ENCODE data around the gene MTHFD2L.
A peak's percentile ranks its signal among the peaks of the same experiment; 100 is the strongest.

Gene MTHFD2L

GRCh38 chr4:74202062-74202586 lies 44.2 kb downstream of the MTHFD2L start:
- no peak overlapping the region for H2BK120ac ChIP-seq (ENCODE audit: low read depth, low read length)
- no peak overlapping the region for H3K4me3 ChIP-seq (ENCODE audit: low read length)
- H3K56ac ChIP-seq (ENCODE audit: low read length) = no peak overlapping the region
- H3K4ac ChIP-seq (ENCODE audit: low read depth, low read length) = no peak overlapping the region
- H2AK5ac ChIP-seq (ENCODE audit: low read length) = no peak overlapping the region
- no peak overlapping the region for H3K9ac ChIP-seq (ENCODE audit: low read length)
- H3K79me1 ChIP-seq (ENCODE audit: low read length) = no peaks in the 10 kb centered on the region
- H3K27me3 ChIP-seq (ENCODE audit: insufficient read depth, low read length, poor library complexity) = no peaks in the 10 kb centered on the region
- no peak overlapping the region for H4K5ac ChIP-seq (ENCODE audit: low read length)
- H3K36me3 ChIP-seq (ENCODE audit: control insufficient read depth, insufficient read depth, low read length) = no peaks in the 10 kb centered on the region
- no peaks in the 10 kb centered on the region for H3K79me2 ChIP-seq (ENCODE audit: control insufficient read depth, insufficient read depth, low read length)
- no peak overlapping the region for H3K4me2 ChIP-seq (ENCODE audit: low read length)
- WGBS (ENCODE audit: extremely low coverage, insufficient coverage, low lambda C conversion rate) = no CpG with 5 or more reads among the region's 5 CpGs
- H2BK15ac ChIP-seq (replicated peaks; ENCODE audit: low read depth) = peak overlapping the region; percentile 74
- no peak overlapping the region for H2BK5ac ChIP-seq (ENCODE audit: low read length)
- H3K27ac ChIP-seq (ENCODE audit: low read depth, low read length) = no peak overlapping the region
- H3K18ac ChIP-seq (ENCODE audit: low read length) = no peak overlapping the region
- H4K8ac ChIP-seq (ENCODE audit: low read depth, low read length) = no peak overlapping the region
- H3K4me1 ChIP-seq (ENCODE audit: control insufficient read depth, low read depth, low read length) = peaks cover under 1% of the 10 kb centered on the region
- no peak overlapping the region for H3K23ac ChIP-seq (ENCODE audit: low read length)
- DNase-seq = no peak

GRCh38 chr4:74203467-74203866 lies 45.5 kb downstream of the MTHFD2L start:
- WGBS (ENCODE audit: extremely low coverage, insufficient coverage, low lambda C conversion rate) = no CpG with 5 or more reads among the region's 3 CpGs
- Histone ChIP-seq H2BK120ac (ENCODE audit: low read depth, low read length) (no peak overlapping the region), H3K9ac (ENCODE audit: low read length) (no peak overlapping the region), H3K27ac (ENCODE audit: low read depth, low read length) (no peak overlapping the region), H3K79me2 (ENCODE audit: control insufficient read depth, insufficient read depth, low read length) (no peaks in the 10 kb centered on the region), H3K79me1 (ENCODE audit: low read length) (no peaks in the 10 kb centered on the region), H3K4me2 (ENCODE audit: low read length) (no peak overlapping the region), H2AK5ac (ENCODE audit: low read length) (no peak overlapping the region), H2BK5ac (ENCODE audit: low read length) (no peak overlapping the region), H4K8ac (ENCODE audit: low read depth, low read length) (no peak overlapping the region), H3K4me1 (ENCODE audit: control insufficient read depth, low read depth, low read length) (peaks cover 1% of the 10 kb centered on the region), H2BK15ac (replicated peaks; ENCODE audit: low read depth) (no peak overlapping the region), H3K4ac (ENCODE audit: low read depth, low read length) (no peak overlapping the region), H3K4me3 (ENCODE audit: low read length) (no peak overlapping the region), H3K36me3 (ENCODE audit: control insufficient read depth, insufficient read depth, low read length) (no peaks in the 10 kb centered on the region), H3K56ac (ENCODE audit: low read length) (no peak overlapping the region), H4K5ac (ENCODE audit: low read length) (no peak overlapping the region), H3K27me3 (ENCODE audit: insufficient read depth, low read length, poor library complexity) (no peaks in the 10 kb centered on the region), H3K18ac (ENCODE audit: low read length) (no peak overlapping the region), H3K23ac (ENCODE audit: low read length) (no peak overlapping the region)
- DNase-seq = peak; percentile 71

- no peak overlapping the region for H3K9ac ChIP-seq (ENCODE audit: low read length)
- H3K23ac ChIP-seq (ENCODE audit: low read length) = no peak overlapping the region
- no CpG with 5 or more reads among the region's 4 CpGs for WGBS (ENCODE audit: extremely low coverage, insufficient coverage, low lambda C conversion rate)
- H3K27ac ChIP-seq (ENCODE audit: low read depth, low read length) = no peak overlapping the region
- H3K56ac ChIP-seq (ENCODE audit: low read length) = no peak overlapping the region
- H3K4me2 ChIP-seq (ENCODE audit: low read length) = no peak overlapping the region
- peaks cover 1% of the 10 kb centered on the region for H3K4me1 ChIP-seq (ENCODE audit: control insufficient read depth, low read depth, low read length)
- H4K5ac ChIP-seq (ENCODE audit: low read length) = no peak overlapping the region
- no peak overlapping the region for H2BK5ac ChIP-seq (ENCODE audit: low read length)
- H2BK15ac ChIP-seq (replicated peaks; ENCODE audit: low read depth) = no peak overlapping the region
- no peak overlapping the region for H4K8ac ChIP-seq (ENCODE audit: low read depth, low read length)
- no peak overlapping the region for H3K4me3 ChIP-seq (ENCODE audit: low read length)
- H2AK5ac ChIP-seq (ENCODE audit: low read length) = no peak overlapping the region
- H3K4ac ChIP-seq (ENCODE audit: low read depth, low read length) = no peak overlapping the region
- no peak for DNase-seq
- no peaks in the 10 kb centered on the region for H3K27me3 ChIP-seq (ENCODE audit: insufficient read depth, low read length, poor library complexity)
- no peak overlapping the region for H2BK120ac ChIP-seq (ENCODE audit: low read depth, low read length)
- no peaks in the 10 kb centered on the region for H3K79me1 ChIP-seq (ENCODE audit: low read length)
- H3K36me3 ChIP-seq (ENCODE audit: control insufficient read depth, insufficient read depth, low read length) = no peaks in the 10 kb centered on the region
- no peaks in the 10 kb centered on the region for H3K79me2 ChIP-seq (ENCODE audit: control insufficient read depth, insufficient read depth, low read length)
- no peak overlapping the region for H3K18ac ChIP-seq (ENCODE audit: low read length)
Observed at GRCh38 chr4:74205046-74205445, 47.1 kb downstream of the MTHFD2L start.

- Histone ChIP-seq H3K36me3 (ENCODE audit: control insufficient read depth, insufficient read depth, low read length) (no peaks in the 10 kb centered on the region), H3K4me3 (ENCODE audit: low read length) (no peak overlapping the region), H2BK15ac (replicated peaks; ENCODE audit: low read depth) (no peak overlapping the region), H3K56ac (ENCODE audit: low read length) (no peak overlapping the region), H2BK120ac (ENCODE audit: low read depth, low read length) (no peak overlapping the region), H2BK5ac (ENCODE audit: low read length) (no peak overlapping the region), H3K79me2 (ENCODE audit: control insufficient read depth, insufficient read depth, low read length) (no peaks in the 10 kb centered on the region), H3K23ac (ENCODE audit: low read length) (no peak overlapping the region), H3K27ac (ENCODE audit: low read depth, low read length) (no peak overlapping the region), H3K4me2 (ENCODE audit: low read length) (no peak overlapping the region), H4K8ac (ENCODE audit: low read depth, low read length) (no peak overlapping the region), H3K4ac (ENCODE audit: low read depth, low read length) (no peak overlapping the region), H3K4me1 (ENCODE audit: control insufficient read depth, low read depth, low read length) (peaks cover 1% of the 10 kb centered on the region), H2AK5ac (ENCODE audit: low read length) (no peak overlapping the region), H3K9ac (ENCODE audit: low read length) (no peak overlapping the region), H3K27me3 (ENCODE audit: insufficient read depth, low read length, poor library complexity) (no peaks in the 10 kb centered on the region), H4K5ac (ENCODE audit: low read length) (no peak overlapping the region), H3K18ac (ENCODE audit: low read length) (no peak overlapping the region), H3K79me1 (ENCODE audit: low read length) (no peaks in the 10 kb centered on the region)
- no peak for DNase-seq
Observed at GRCh38 chr4:74205559-74205958, 47.6 kb downstream of the MTHFD2L start.

GRCh38 chr4:74206088-74206825 lies 48.3 kb downstream of the MTHFD2L start:
- H3K36me3 ChIP-seq (ENCODE audit: control insufficient read depth, insufficient read depth, low read length) = no peaks in the 10 kb centered on the region
- no peak overlapping the region for H3K4me2 ChIP-seq (ENCODE audit: low read length)
- H2BK5ac ChIP-seq (ENCODE audit: low read length) = no peak overlapping the region
- no peak overlapping the region for H3K9ac ChIP-seq (ENCODE audit: low read length)
- H3K27ac ChIP-seq (ENCODE audit: low read depth, low read length) = no peak overlapping the region
- H4K5ac ChIP-seq (ENCODE audit: low read length) = no peak overlapping the region
- H3K4me1 ChIP-seq (ENCODE audit: control insufficient read depth, low read depth, low read length) = peaks cover 1% of the 10 kb centered on the region
- H3K4ac ChIP-seq (ENCODE audit: low read depth, low read length) = no peak overlapping the region
- no peaks in the 10 kb centered on the region for H3K27me3 ChIP-seq (ENCODE audit: insufficient read depth, low read length, poor library complexity)
- peak; percentile 81 for DNase-seq
- H3K79me1 ChIP-seq (ENCODE audit: low read length) = no peaks in the 10 kb centered on the region
- WGBS (ENCODE audit: extremely low coverage, insufficient coverage, low lambda C conversion rate) = no CpG with 5 or more reads among the region's 3 CpGs
- no peak overlapping the region for H3K56ac ChIP-seq (ENCODE audit: low read length)
- no peak overlapping the region for H3K4me3 ChIP-seq (ENCODE audit: low read length)
- no peak overlapping the region for H4K8ac ChIP-seq (ENCODE audit: low read depth, low read length)
- H2BK15ac ChIP-seq (replicated peaks; ENCODE audit: low read depth) = no peak overlapping the region
- no peak overlapping the region for H3K18ac ChIP-seq (ENCODE audit: low read length)
- no peak overlapping the region for H2AK5ac ChIP-seq (ENCODE audit: low read length)
- H2BK120ac ChIP-seq (ENCODE audit: low read depth, low read length) = no peak overlapping the region
- no peaks in the 10 kb centered on the region for H3K79me2 ChIP-seq (ENCODE audit: control insufficient read depth, insufficient read depth, low read length)
- no peak overlapping the region for H3K23ac ChIP-seq (ENCODE audit: low read length)
